Stimulated activated naive B cell treated with anti-CD40 and anti-IgM and Interleukin-4, amounts not matched to agents 10 μg/mL and 1 μg/mL and 100 μg/mL, for 72 hours (primary cell): ENCODE measurements around the gene SLC14A1.
A peak's percentile ranks its signal among the peaks of the same experiment; 100 is the strongest.

Experiments
- ATAC-seq, 2 donors: fragments of 150-1000 bp; cut with Tn5 transposase; replicated peaks; 2 replicates each; pipeline ENCODE4 v1.10.0; 2021; ENCODE audit warnings: moderate library complexity in 1 of 2
- DNase-seq: peaks from one replicate; pipeline ENCODE4 v3.0.0; 2021
- H3K27ac Mint-ChIP-seq: one replicate; pipeline ENCODE4 v1.8.0; 2022; ENCODE audit warnings: mild to moderate bottlenecking, mixed read lengths
- H3K27me3 Mint-ChIP-seq, 2 donors: one replicate each; pipeline ENCODE4 v1.8.0; 2022; ENCODE audit warnings: mixed read lengths in 2 of 2
- H3K36me3 Mint-ChIP-seq, 2 donors: one replicate each; pipeline ENCODE4 v1.8.0; 2022; ENCODE audit warnings: mixed read lengths in 2 of 2, mild to moderate bottlenecking in 1 of 2
- H3K4me1 Mint-ChIP-seq, 2 donors: one replicate each; pipeline ENCODE4 v1.8.0; 2022; ENCODE audit warnings: mixed read lengths in 2 of 2, mild to moderate bottlenecking in 1 of 2
- H3K4me3 Mint-ChIP-seq, 2 donors: one replicate each; pipeline ENCODE4 v1.8.0; 2022; ENCODE audit warnings: mild to moderate bottlenecking in 2 of 2, mixed read lengths in 2 of 2, moderate library complexity in 1 of 2
- H3K9me3 Mint-ChIP-seq, 2 donors: one replicate each; pipeline ENCODE4 v1.8.0; 2022; ENCODE audit warnings: mixed read lengths in 2 of 2, mild to moderate bottlenecking in 1 of 2

The SLC14A1 gene

GRCh38 chr18:45730832-45731575 lies 7.0 kb downstream of the SLC14A1 start:
- Mint-ChIP-seq H3K27ac (no peak overlapping the region), H3K4me1 (no peaks in the 10 kb centered on the region), H3K9me3 (no peaks in the 10 kb centered on the region), H3K36me3 (no peaks in the 10 kb centered on the region), H3K4me3 (no peak overlapping the region), H3K27me3 (no peaks in the 10 kb centered on the region)
- DNase-seq (no peak), ATAC-seq (no peak)

GRCh38 chr18:45731716-45732115 lies 7.7 kb downstream of the SLC14A1 start:
- DNase-seq = no peak
- no peak for ATAC-seq
- Mint-ChIP-seq H3K27me3 (no peaks in the 10 kb centered on the region), H3K9me3 (no peaks in the 10 kb centered on the region), H3K27ac (no peak overlapping the region), H3K36me3 (no peaks in the 10 kb centered on the region), H3K4me3 (no peak overlapping the region), H3K4me1 (no peaks in the 10 kb centered on the region)

GRCh38 chr18:45733535-45733934 lies 9.6 kb downstream of the SLC14A1 start:
- no peak for ATAC-seq
- no peaks in the 10 kb centered on the region for H3K27me3 Mint-ChIP-seq
- DNase-seq = no peak
- peaks cover 0 to 1% of the 10 kb centered on the region in 2 donors for H3K36me3 Mint-ChIP-seq
- no peaks in the 10 kb centered on the region for H3K9me3 Mint-ChIP-seq
- H3K4me1 Mint-ChIP-seq = no peaks in the 10 kb centered on the region
- no peak overlapping the region for H3K27ac Mint-ChIP-seq
- H3K4me3 Mint-ChIP-seq = no peak overlapping the region

- peaks cover 0 to 4% of the 10 kb centered on the region in 2 donors for H3K36me3 Mint-ChIP-seq
- H3K27ac Mint-ChIP-seq = no peak overlapping the region
- no peak overlapping the region for H3K4me3 Mint-ChIP-seq
Measured at GRCh38 chr18:45734505-45734904, 10.5 kb downstream of the SLC14A1 start.

GRCh38 chr18:45734944-45735343 lies 11.0 kb downstream of the SLC14A1 start:
- peaks cover 0 to 5% of the 10 kb centered on the region in 2 donors for H3K36me3 Mint-ChIP-seq
- H3K4me1 Mint-ChIP-seq = no peaks in the 10 kb centered on the region
- no peaks in the 10 kb centered on the region for H3K9me3 Mint-ChIP-seq
- ATAC-seq = no peak
- no peak overlapping the region for H3K27ac Mint-ChIP-seq
- H3K4me3 Mint-ChIP-seq = no peak overlapping the region
- no peaks in the 10 kb centered on the region for H3K27me3 Mint-ChIP-seq
- DNase-seq = no peak

More at GRCh38 chr18:45734505-45734904, 10.5 kb downstream of the SLC14A1 start:
- H3K9me3 Mint-ChIP-seq = no peaks in the 10 kb centered on the region
- ATAC-seq (no peak), DNase-seq (no peak)
- no peaks in the 10 kb centered on the region for H3K27me3 Mint-ChIP-seq
- H3K4me1 Mint-ChIP-seq = no peaks in the 10 kb centered on the region

GRCh38 chr18:45738660-45739059 lies 14.7 kb downstream of the SLC14A1 start:
- DNase-seq (no peak), ATAC-seq (no peak)
- Mint-ChIP-seq H3K9me3 (no peaks in the 10 kb centered on the region), H3K36me3 (peaks cover 0 to 5% of the 10 kb centered on the region in 2 donors), H3K27me3 (no peaks in the 10 kb centered on the region), H3K27ac (no peak overlapping the region), H3K4me3 (no peak overlapping the region), H3K4me1 (no peaks in the 10 kb centered on the region)

GRCh38 chr18:45739268-45739667 lies 15.3 kb downstream of the SLC14A1 start:
- Mint-ChIP-seq H3K27me3 (no peaks in the 10 kb centered on the region), H3K36me3 (peaks cover 0 to 5% of the 10 kb centered on the region in 2 donors), H3K4me1 (no peaks in the 10 kb centered on the region), H3K4me3 (no peak overlapping the region), H3K9me3 (no peaks in the 10 kb centered on the region), H3K27ac (peak overlapping the region; percentile 39)
- no peak for ATAC-seq
- no peak for DNase-seq

- Mint-ChIP-seq H3K9me3 (no peaks in the 10 kb centered on the region), H3K4me1 (no peaks in the 10 kb centered on the region), H3K27ac (no peak overlapping the region), H3K4me3 (no peak overlapping the region), H3K27me3 (no peaks in the 10 kb centered on the region), H3K36me3 (peaks cover 0 to 5% of the 10 kb centered on the region in 2 donors)
- DNase-seq = no peak
- ATAC-seq = no peak
Measured at GRCh38 chr18:45739848-45740247, 15.9 kb downstream of the SLC14A1 start.

GRCh38 chr18:45741056-45741455 lies 17.1 kb downstream of the SLC14A1 start:
- Mint-ChIP-seq H3K36me3 (peaks cover 0 to 5% of the 10 kb centered on the region in 2 donors), H3K9me3 (no peaks in the 10 kb centered on the region), H3K27ac (no peak overlapping the region), H3K27me3 (no peaks in the 10 kb centered on the region), H3K4me3 (no peak overlapping the region), H3K4me1 (no peaks in the 10 kb centered on the region)
- DNase-seq (no peak), ATAC-seq (no peak)

- no peaks in the 10 kb centered on the region for H3K27me3 Mint-ChIP-seq
- ATAC-seq = no peak
- H3K9me3 Mint-ChIP-seq = peaks cover 0 to 2% of the 10 kb centered on the region in 2 donors
- H3K27ac Mint-ChIP-seq = no peak overlapping the region
- H3K36me3 Mint-ChIP-seq = no peaks in the 10 kb centered on the region
- peaks cover 0 to 2% of the 10 kb centered on the region in 2 donors for H3K4me1 Mint-ChIP-seq
- no peak overlapping the region for H3K4me3 Mint-ChIP-seq
- no peak for DNase-seq
Measured at GRCh38 chr18:45745817-45746461, 22.0 kb downstream of the SLC14A1 start.

GRCh38 chr18:45748501-45748900 lies 24.5 kb downstream of the SLC14A1 start:
- Mint-ChIP-seq H3K4me3 (no peak overlapping the region), H3K4me1 (peaks cover 0 to 2% of the 10 kb centered on the region in 2 donors), H3K27me3 (no peaks in the 10 kb centered on the region), H3K36me3 (no peaks in the 10 kb centered on the region), H3K27ac (no peak overlapping the region), H3K9me3 (peaks cover 0 to 2% of the 10 kb centered on the region in 2 donors)
- no peak for DNase-seq
- ATAC-seq = no peak

GRCh38 chr18:45749918-45750689 lies 26.1 kb downstream of the SLC14A1 start:
- DNase-seq (no peak), ATAC-seq (no peak)

GRCh38 chr18:45751766-45752165 lies 27.8 kb downstream of the SLC14A1 start:
- ATAC-seq = no peak
- DNase-seq = no peak
- Mint-ChIP-seq H3K27ac (no peak overlapping the region), H3K4me3 (no peak overlapping the region), H3K4me1 (peaks cover 0 to 2% of the 10 kb centered on the region in 2 donors), H3K27me3 (peaks cover 20 to 25% of the 10 kb centered on the region in 2 donors), H3K36me3 (no peaks in the 10 kb centered on the region), H3K9me3 (peaks cover 0 to 2% of the 10 kb centered on the region in 2 donors)

More at GRCh38 chr18:45749918-45750689, 26.1 kb downstream of the SLC14A1 start:
- H3K4me1 Mint-ChIP-seq = peaks cover 0 to 2% of the 10 kb centered on the region in 2 donors
- H3K9me3 Mint-ChIP-seq = peaks cover 0 to 2% of the 10 kb centered on the region in 2 donors
- H3K27ac Mint-ChIP-seq = no peak overlapping the region
- no peaks in the 10 kb centered on the region for H3K36me3 Mint-ChIP-seq
- no peak overlapping the region for H3K4me3 Mint-ChIP-seq
- peaks cover 12 to 16% of the 10 kb centered on the region in 2 donors for H3K27me3 Mint-ChIP-seq

GRCh38 chr18:45752681-45753080 lies 28.7 kb downstream of the SLC14A1 start:
- Mint-ChIP-seq H3K4me1 (peaks cover 0 to 2% of the 10 kb centered on the region in 2 donors), H3K9me3 (peaks cover 0 to 2% of the 10 kb centered on the region in 2 donors), H3K27ac (no peak overlapping the region), H3K27me3 (peaks cover 22 to 25% of the 10 kb centered on the region in 2 donors), H3K4me3 (no peak overlapping the region), H3K36me3 (no peaks in the 10 kb centered on the region)
- DNase-seq (no peak), ATAC-seq (no peak)
